Fibroblast of lung (primary cell): ENCODE results near the gene SGCD. TPM values are rescaled to one million over a fixed set of nuclear protein-coding genes. Genes with fewer than 3 reads are reported as not detected.

Experiments used
- DNase-seq, 2 donors: peaks; one replicate each; pipeline versions ENCODE4 v3.0.0 to v3.0.0-alpha.2; 2010; ENCODE audit warnings: low read depth in 2 of 2
- H2AFZ ChIP-seq: 2 replicates; pipeline ENCODE4 v1.5.1; 2012; ENCODE audit warnings: low read length, control low read depth, inconsistent platforms
- H3K27ac ChIP-seq: 2 replicates; pipeline ENCODE4 v1.5.1; 2011; ENCODE audit warnings: low read length, control low read depth; ENCODE audit not compliant: insufficient read depth
- H3K27me3 ChIP-seq: 2 replicates; pipeline ENCODE4 v1.5.1; 2011; ENCODE audit warnings: mild to moderate bottlenecking, low read length; ENCODE audit not compliant: control insufficient read depth, insufficient read depth
- H3K36me3 ChIP-seq: 2 replicates; pipeline ENCODE4 v1.5.1; 2011; ENCODE audit warnings: low read length; ENCODE audit not compliant: control insufficient read depth, insufficient read depth
- H3K4me1 ChIP-seq: 2 replicates; pipeline ENCODE4 v1.5.1; 2011; ENCODE audit warnings: low read length; ENCODE audit not compliant: control insufficient read depth, insufficient read depth; ENCODE audit errors: extremely low read depth
- H3K4me2 ChIP-seq: 2 replicates; pipeline ENCODE4 v1.5.1; 2011; ENCODE audit warnings: low read length, control low read depth; ENCODE audit not compliant: insufficient read depth; ENCODE audit errors: extremely low read depth
- H3K4me3 ChIP-seq, 4 experiments: fragments of 200-600 bp in 1 of 4; sonication (generic) in 1 of 4; replicated peaks in 1 of 4; 2 replicates each; pipeline ENCODE4 v1.5.1; 2011 to 2016; ENCODE audit warnings: low read length in 4 of 4, low read depth in 3 of 4, mild to moderate bottlenecking in 3 of 4, control low read depth in 2 of 4, inconsistent platforms in 1 of 4, mixed read lengths in 1 of 4; ENCODE audit not compliant: insufficient read depth in 1 of 4; ENCODE audit errors: control extremely low read depth in 1 of 4
- H3K79me2 ChIP-seq: 2 replicates; pipeline ENCODE4 v1.5.1; 2012; ENCODE audit warnings: mild to moderate bottlenecking, low read length, inconsistent platforms; ENCODE audit not compliant: control insufficient read depth, insufficient read depth
- H3K9ac ChIP-seq: 2 replicates; pipeline ENCODE4 v1.5.1; 2011; ENCODE audit warnings: mild to moderate bottlenecking, low read length, control low read depth; ENCODE audit not compliant: insufficient read depth
- H3K9me3 ChIP-seq: 2 replicates; pipeline ENCODE4 v1.5.1; 2012; ENCODE audit warnings: low read depth, low read length; ENCODE audit not compliant: control insufficient read depth, insufficient read depth
- H4K20me1 ChIP-seq: 2 replicates; pipeline ENCODE4 v1.5.1; 2011; ENCODE audit warnings: low read length; ENCODE audit not compliant: control insufficient read depth, insufficient read depth; ENCODE audit errors: extremely low read depth
- EZH2 ChIP-seq: IDR thresholded peaks from 2 replicates; pipeline ENCODE4 v1.5.1; 2012; ENCODE audit warnings: low read length, control low read depth, mild to moderate bottlenecking; ENCODE audit errors: missing control alignments
- polyA plus RNA-seq, 2 donors: library from polyadenylated mRNA; depleted of rRNA in 1 of 2; stranded (reverse) in 1 of 2; unstranded in 1 of 2; fragments of >200 nt; gene quantifications; 2 replicates each; pipeline ENCODE4 v1.2.1, GENCODE V29; 2011 to 2012; ENCODE audit warnings: missing spikeins in 1 of 2
- total RNA-seq: library from RNA; depleted of rRNA; stranded (reverse); fragments of >200 nt; gene quantifications from 2 replicates; pipeline ENCODE4 v1.2.1, GENCODE V29; 2014
- TF ChIP-seq, protein P1 (sequence below), 2 donors: IDR thresholded peaks in 1 of 2; conservative IDR thresholded peaks in 1 of 2; 1 replicate in 1 of 2; 2 replicates in 1 of 2; pipeline ENCODE4 v1.5.1; 2011 to 2012; ENCODE audit warnings: low read length in 2 of 2, control low read depth in 1 of 2, inconsistent platforms in 1 of 2, low read depth in 1 of 2, mild to moderate bottlenecking in 1 of 2

The SGCD gene
- total and polyA plus RNA-seq, 2 donors (not counting 1 experiment from before 2014, with no cell fraction given), result 13.3 to 67.5 TPM

DNA sequence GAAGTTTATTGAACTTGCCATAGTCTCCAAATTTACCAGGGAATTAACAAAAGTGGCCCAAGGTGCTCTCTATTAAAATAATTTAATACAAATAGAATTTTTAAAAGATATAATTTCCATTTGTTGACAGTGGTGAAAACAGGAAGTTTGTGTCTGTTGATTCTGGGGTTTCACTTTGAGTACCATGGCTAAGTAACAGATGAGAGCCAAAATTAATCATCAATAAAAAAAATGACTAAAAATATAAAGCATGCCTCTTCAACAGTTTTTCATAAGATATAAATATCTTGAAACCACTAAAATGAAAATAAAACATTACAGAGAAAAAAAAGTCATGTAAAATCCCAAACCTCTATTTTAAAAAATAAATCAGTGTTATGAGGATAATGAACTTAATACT, 49.8 kb downstream of the SGCD start:
- H3K4me2 ChIP-seq, result no peak overlapping the region
- H4K20me1 ChIP-seq, result no peaks in the 10 kb centered on the region
- H3K9me3 ChIP-seq, result no peaks in the 10 kb centered on the region
- no peak for DNase-seq
- no peak overlapping the region for H3K27ac ChIP-seq
- H3K79me2 ChIP-seq, result no peaks in the 10 kb centered on the region
- H3K9ac ChIP-seq, result no peak overlapping the region
- H3K27me3 ChIP-seq, result no peaks in the 10 kb centered on the region
- H3K36me3 ChIP-seq, result no peaks in the 10 kb centered on the region
- H2AFZ ChIP-seq, result no peak overlapping the region
- peaks cover 2% of the 10 kb centered on the region for H3K4me1 ChIP-seq
- no peak overlapping the region for H3K4me3 ChIP-seq
- no peak for TF ChIP-seq EZH2
- TF ChIP-seq, protein P1, sequence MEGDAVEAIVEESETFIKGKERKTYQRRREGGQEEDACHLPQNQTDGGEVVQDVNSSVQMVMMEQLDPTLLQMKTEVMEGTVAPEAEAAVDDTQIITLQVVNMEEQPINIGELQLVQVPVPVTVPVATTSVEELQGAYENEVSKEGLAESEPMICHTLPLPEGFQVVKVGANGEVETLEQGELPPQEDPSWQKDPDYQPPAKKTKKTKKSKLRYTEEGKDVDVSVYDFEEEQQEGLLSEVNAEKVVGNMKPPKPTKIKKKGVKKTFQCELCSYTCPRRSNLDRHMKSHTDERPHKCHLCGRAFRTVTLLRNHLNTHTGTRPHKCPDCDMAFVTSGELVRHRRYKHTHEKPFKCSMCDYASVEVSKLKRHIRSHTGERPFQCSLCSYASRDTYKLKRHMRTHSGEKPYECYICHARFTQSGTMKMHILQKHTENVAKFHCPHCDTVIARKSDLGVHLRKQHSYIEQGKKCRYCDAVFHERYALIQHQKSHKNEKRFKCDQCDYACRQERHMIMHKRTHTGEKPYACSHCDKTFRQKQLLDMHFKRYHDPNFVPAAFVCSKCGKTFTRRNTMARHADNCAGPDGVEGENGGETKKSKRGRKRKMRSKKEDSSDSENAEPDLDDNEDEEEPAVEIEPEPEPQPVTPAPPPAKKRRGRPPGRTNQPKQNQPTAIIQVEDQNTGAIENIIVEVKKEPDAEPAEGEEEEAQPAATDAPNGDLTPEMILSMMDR (conservative IDR thresholded peaks at IDR 0.05 in 1 of 2, IDR thresholded peaks at IDR 0.05 in 1 of 2; ENCODE audit: low read depth in 1 of 2, low read length in 2 of 2), result no peak

DNA sequence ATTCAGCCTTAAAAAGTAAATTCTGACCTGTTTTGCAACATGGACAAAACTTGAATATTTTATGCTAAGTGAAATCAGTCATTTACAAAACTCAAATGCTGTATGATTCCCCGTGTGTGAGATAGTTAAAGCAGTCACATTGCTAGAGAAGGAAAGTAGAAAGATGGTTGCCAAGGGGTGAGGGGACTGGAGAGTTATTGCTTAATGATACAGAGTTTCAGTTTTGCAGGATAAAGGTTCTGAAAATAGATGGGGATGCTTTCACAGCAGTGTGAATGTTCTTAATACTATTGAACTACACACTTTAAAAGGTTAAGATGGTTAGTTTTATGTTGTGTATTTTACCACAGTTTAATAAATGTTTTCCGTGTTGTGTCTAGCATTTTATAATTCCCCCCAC, 51.2 kb downstream of the SGCD start:
- TF ChIP-seq EZH2, result no peak
- TF ChIP-seq, protein P1 (conservative IDR thresholded peaks at IDR 0.05 in 1 of 2, IDR thresholded peaks at IDR 0.05 in 1 of 2; ENCODE audit: low read depth in 1 of 2, low read length in 2 of 2), result no peak
- H2AFZ ChIP-seq, result no peak overlapping the region
- H3K9me3 ChIP-seq, result no peaks in the 10 kb centered on the region
- no peak overlapping the region for H3K4me3 ChIP-seq
- no peaks in the 10 kb centered on the region for H3K79me2 ChIP-seq
- H3K4me1 ChIP-seq, result peaks cover 2% of the 10 kb centered on the region
- no peaks in the 10 kb centered on the region for H3K36me3 ChIP-seq
- no peaks in the 10 kb centered on the region for H3K27me3 ChIP-seq
- DNase-seq, result no peak
- H3K27ac ChIP-seq, result no peak overlapping the region
- no peaks in the 10 kb centered on the region for H4K20me1 ChIP-seq
- H3K9ac ChIP-seq, result no peak overlapping the region
- no peak overlapping the region for H3K4me2 ChIP-seq

DNA sequence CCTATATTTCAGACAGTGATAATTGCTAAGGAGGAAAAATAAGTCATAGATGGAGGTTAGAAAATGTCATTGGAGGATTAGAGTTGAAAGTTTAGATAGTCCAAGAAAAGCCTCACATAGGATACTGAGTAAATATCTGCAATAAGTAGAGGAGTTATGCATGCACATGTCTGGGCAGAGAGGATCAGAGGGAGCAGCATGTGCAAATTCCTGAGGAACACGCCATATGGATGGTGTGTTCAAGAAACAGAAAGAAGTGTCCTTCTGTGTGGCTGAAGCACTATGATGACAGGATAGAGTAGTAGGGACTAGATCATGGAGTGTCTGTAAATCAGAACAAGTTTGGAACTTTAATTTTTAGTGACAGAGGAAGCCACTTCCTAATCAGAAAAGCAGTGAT, 52.2 kb downstream of the SGCD start:
- H3K9me3 ChIP-seq, result no peaks in the 10 kb centered on the region
- H4K20me1 ChIP-seq, result no peaks in the 10 kb centered on the region
- H3K4me3 ChIP-seq, result no peak overlapping the region
- H3K36me3 ChIP-seq, result no peaks in the 10 kb centered on the region
- no peak for DNase-seq
- no peak overlapping the region for H3K9ac ChIP-seq
- TF ChIP-seq EZH2, result no peak
- TF ChIP-seq, protein P1 (conservative IDR thresholded peaks at IDR 0.05 in 1 of 2, IDR thresholded peaks at IDR 0.05 in 1 of 2; ENCODE audit: low read depth in 1 of 2, low read length in 2 of 2), result no peak
- no peaks in the 10 kb centered on the region for H3K27me3 ChIP-seq
- H3K27ac ChIP-seq, result no peak overlapping the region
- H3K4me1 ChIP-seq, result peaks cover 2% of the 10 kb centered on the region
- H3K4me2 ChIP-seq, result no peak overlapping the region
- H2AFZ ChIP-seq, result no peak overlapping the region
- no peaks in the 10 kb centered on the region for H3K79me2 ChIP-seq
